Measurements from ENCODE around the gene NOLC1.

The NOLC1 gene

GRCh38 chr10:102120991-102121738, 31.0 kb upstream of the NOLC1 start:
- Histone ChIP-seq H3K27ac (ENCODE audit: low read depth, low read length) (peak overlapping the region; percentile 86), H4K20me1 (ENCODE audit: control insufficient read depth, insufficient read depth, low read depth, low read length) (no peaks in the 10 kb centered on the region), H3K79me2 (ENCODE audit: control insufficient read depth, low read length) (peaks cover 48% of the 10 kb centered on the region), H3K4me1 (ENCODE audit: control insufficient read depth, low read length) (peaks cover 46% of the 10 kb centered on the region), H3K4me3 (ENCODE audit: low read length) (peak overlapping the region; percentile 97), H3K36me3 (ENCODE audit: control insufficient read depth, low read length) (no peaks in the 10 kb centered on the region; the same call in 1 of the 2 replicates), H3K9me3 (ENCODE audit: control insufficient read depth, insufficient read depth, low read length) (no peaks in the 10 kb centered on the region), H3K9me2 (replicated peaks; ENCODE audit: control insufficient read depth, low read length) (no peaks in the 10 kb centered on the region), H3K27me3 (ENCODE audit: control insufficient read depth, low read length) (no peaks in the 10 kb centered on the region), H3K4me2 (ENCODE audit: low read length) (peak overlapping the region; percentile 99), H3F3A (ENCODE audit: control insufficient read depth, insufficient read depth) (peaks cover 38% of the 10 kb centered on the region)
- TF ChIP-seq EZH2phosphoT487 (IDR thresholded peaks at IDR 0.05; ENCODE audit: borderline replicate concordance, low read length), result no peak
- TF ChIP-seq CTCF (IDR thresholded peaks at IDR 0.05; ENCODE audit: low read depth, low read length, poor library complexity, severe bottlenecking), result no peak

GRCh38 chr10:102121739-102122372, 30.3 kb upstream of the NOLC1 start:
- H3F3A ChIP-seq (ENCODE audit: control insufficient read depth, insufficient read depth), result peaks cover 33% of the 10 kb centered on the region
- no peak overlapping the region for H3K27ac ChIP-seq (ENCODE audit: low read depth, low read length)
- peaks cover 42% of the 10 kb centered on the region for H3K79me2 ChIP-seq (ENCODE audit: control insufficient read depth, low read length)
- H3K4me2 ChIP-seq (ENCODE audit: low read length), result peak overlapping the region; percentile 99
- peaks cover 39% of the 10 kb centered on the region for H3K4me1 ChIP-seq (ENCODE audit: control insufficient read depth, low read length)
- H3K4me3 ChIP-seq (ENCODE audit: low read length), result peak overlapping the region; percentile 97
- TF ChIP-seq CTCF (IDR thresholded peaks at IDR 0.05; ENCODE audit: low read depth, low read length, poor library complexity, severe bottlenecking), result no peak
- TF ChIP-seq EZH2phosphoT487 (IDR thresholded peaks at IDR 0.05; ENCODE audit: borderline replicate concordance, low read length), result no peak
- no peaks in the 10 kb centered on the region; the same call in 1 of the 2 replicates for H3K36me3 ChIP-seq (ENCODE audit: control insufficient read depth, low read length)
- no peaks in the 10 kb centered on the region for H3K9me2 ChIP-seq (replicated peaks; ENCODE audit: control insufficient read depth, low read length)
- H3K27me3 ChIP-seq (ENCODE audit: control insufficient read depth, low read length), result no peaks in the 10 kb centered on the region
- H3K9me3 ChIP-seq (ENCODE audit: control insufficient read depth, insufficient read depth, low read length), result no peaks in the 10 kb centered on the region
- no peaks in the 10 kb centered on the region for H4K20me1 ChIP-seq (ENCODE audit: control insufficient read depth, insufficient read depth, low read depth, low read length)

GRCh38 chr10:102122450-102122849, 29.7 kb upstream of the NOLC1 start:
- Histone ChIP-seq H3K9me2 (replicated peaks; ENCODE audit: control insufficient read depth, low read length) (no peaks in the 10 kb centered on the region), H3K9me3 (ENCODE audit: control insufficient read depth, insufficient read depth, low read length) (no peaks in the 10 kb centered on the region), H3K79me2 (ENCODE audit: control insufficient read depth, low read length) (peaks cover 36% of the 10 kb centered on the region), H4K20me1 (ENCODE audit: control insufficient read depth, insufficient read depth, low read depth, low read length) (no peaks in the 10 kb centered on the region), H3K27me3 (ENCODE audit: control insufficient read depth, low read length) (no peaks in the 10 kb centered on the region), H3K36me3 (ENCODE audit: control insufficient read depth, low read length) (no peaks in the 10 kb centered on the region; the same call in 1 of the 2 replicates), H3K27ac (ENCODE audit: low read depth, low read length) (no peak overlapping the region), H3K4me2 (ENCODE audit: low read length) (no peak overlapping the region), H3F3A (ENCODE audit: control insufficient read depth, insufficient read depth) (peaks cover 28% of the 10 kb centered on the region), H3K4me3 (ENCODE audit: low read length) (no peak overlapping the region), H3K4me1 (ENCODE audit: control insufficient read depth, low read length) (peaks cover 33% of the 10 kb centered on the region)
- TF ChIP-seq CTCF (IDR thresholded peaks at IDR 0.05; ENCODE audit: low read depth, low read length, poor library complexity, severe bottlenecking), result no peak
- TF ChIP-seq EZH2phosphoT487 (IDR thresholded peaks at IDR 0.05; ENCODE audit: borderline replicate concordance, low read length), result no peak

All from DOHH2 (cell line).